HFF-Myc (cell line): Measurements from ENCODE around the gene SETD3.

Source experiments
- DNase-seq: peaks from one replicate; pipeline ENCODE4 v3.0.0-alpha.2; 2011; ENCODE audit warnings: low read depth; ENCODE audit errors: extremely low read depth
- H3K4me3 ChIP-seq: replicated peaks from 2 replicates; pipeline ENCODE4 v1.5.1; 2011; ENCODE audit warnings: low read depth, mild to moderate bottlenecking, control low read depth, low read length
- CTCF ChIP-seq: IDR thresholded peaks from 2 replicates; pipeline ENCODE4 v1.5.1; 2012; ENCODE audit warnings: mild to moderate bottlenecking, low read depth, low read length, control low read depth; ENCODE audit errors: missing control alignments

SETD3 gene

GRCh38 chr14:99479906-99480869 is at the start of gene SETD3:
TSS of gene SETD3 (minus strand) at chr14:99480859. CDS start at chr14:99465805, 15,054 bp downstream.
- peak; percentile 15 for TF ChIP-seq CTCF
- no peak for DNase-seq

GRCh38 chr14:99529899-99530298 is 49.2 kb upstream of the SETD3 start:
- DNase-seq = no peak
- no peak overlapping the region for H3K4me3 ChIP-seq
- no peak for TF ChIP-seq CTCF

More at GRCh38 chr14:99479906-99480869, at the start of gene SETD3:
- H3K4me3 ChIP-seq = peak within 1 kb of the TSS; percentile 97

GRCh38 chr14:99527427-99528076 is 46.9 kb upstream of the SETD3 start:
- no peak for TF ChIP-seq CTCF
- no peak overlapping the region for H3K4me3 ChIP-seq
- no peak for DNase-seq

- H3K4me3 ChIP-seq = no peak overlapping the region
- TF ChIP-seq CTCF = no peak
- no peak for DNase-seq
These were observed 46.4 kb upstream of the SETD3 start for GRCh38 chr14:99527026-99527425.

GRCh38 chr14:99525699-99526080 is 45.0 kb upstream of the SETD3 start:
- TF ChIP-seq CTCF = no peak
- H3K4me3 ChIP-seq = no peak overlapping the region
- DNase-seq = no peak

- H3K4me3 ChIP-seq = no peak overlapping the region
- no peak for DNase-seq
- peak; percentile 28 for TF ChIP-seq CTCF
These were observed 44.4 kb upstream of the SETD3 start for GRCh38 chr14:99524804-99525698.
